GM23338 (cell line): ENCODE data around the gene AGAP1. TPM values are rescaled to one million over a fixed set of nuclear protein-coding genes. Genes with fewer than 3 reads are reported as not detected.

Source experiments
- ATAC-seq: fragments of 200-7000 bp; cut with Tn5 transposase; 3 replicates; pipeline ENCODE4 v1.9.1; 2020
- DNase-seq: peaks from one replicate; pipeline ENCODE4 v3.0.0-alpha.2; 2015; ENCODE audit warnings: low spot score
- H2AFZ ChIP-seq: fragments of 200-600 bp; sonication (generic); 2 replicates; pipeline ENCODE4 v1.8.0; 2016; ENCODE audit warnings: antibody characterized with exemption, mild to moderate bottlenecking, moderate library complexity
- H3F3A ChIP-seq: fragments of 200-600 bp; sonication (generic); replicated peaks from 2 replicates; pipeline ENCODE4 v1.8.0; 2017; ENCODE audit warnings: antibody characterized with exemption, mixed run types, low read depth
- H3K27ac ChIP-seq: fragments of 200-600 bp; sonication (generic); 2 replicates; pipeline ENCODE4 v1.6.1; 2016; ENCODE audit warnings: low read depth
- H3K27me3 ChIP-seq: fragments of 200-600 bp; sonication (generic); 2 replicates; pipeline ENCODE4 v1.8.0; 2016; ENCODE audit warnings: mild to moderate bottlenecking, mixed run types, moderate library complexity; ENCODE audit not compliant: insufficient read depth
- H3K36me3 ChIP-seq: fragments of 200-600 bp; sonication (generic); 2 replicates; pipeline ENCODE4 v1.8.0; 2016; ENCODE audit warnings: mild to moderate bottlenecking; ENCODE audit not compliant: insufficient read depth
- H3K4me1 ChIP-seq: fragments of 200-600 bp; sonication (generic); 2 replicates; pipeline ENCODE4 v1.8.0; 2016; ENCODE audit warnings: mild to moderate bottlenecking, moderate library complexity; ENCODE audit not compliant: insufficient read depth
- H3K4me2 ChIP-seq: fragments of 200-600 bp; sonication (generic); 2 replicates; pipeline ENCODE4 v1.7.1; 2017; ENCODE audit warnings: mixed run types
- H3K4me3 ChIP-seq: fragments of 200-600 bp; sonication (generic); 2 replicates; pipeline ENCODE4 v1.6.1; 2016; ENCODE audit warnings: mixed run types
- H3K79me2 ChIP-seq: fragments of 200-600 bp; sonication (generic); replicated peaks from 2 replicates; pipeline ENCODE4 v1.8.0; 2017; ENCODE audit warnings: mild to moderate bottlenecking; ENCODE audit not compliant: insufficient read depth
- H3K9me2 ChIP-seq: fragments of 200-600 bp; sonication (generic); 2 replicates; pipeline ENCODE4 v1.8.0; 2017; ENCODE audit not compliant: insufficient read depth
- H4K20me1 ChIP-seq: fragments of 200-600 bp; sonication (generic); replicated peaks from 2 replicates; pipeline ENCODE4 v1.8.0; 2017; ENCODE audit warnings: mild to moderate bottlenecking; ENCODE audit not compliant: insufficient read depth
- H3K27ac Mint-ChIP-seq: 2 replicates; pipeline ENCODE4 v1.8.0; 2020; ENCODE audit warnings: inconsistent platforms, mild to moderate bottlenecking, moderate library complexity, mixed read lengths
- H3K27me3 Mint-ChIP-seq: 3 replicates; pipeline ENCODE4 v1.8.0; 2022; ENCODE audit warnings: low read depth, mild to moderate bottlenecking, moderate library complexity, mixed read lengths, inconsistent platforms; ENCODE audit not compliant: insufficient read depth, poor library complexity
- H3K36me3 Mint-ChIP-seq: 3 replicates; pipeline ENCODE4 v1.8.0; 2021; ENCODE audit warnings: low read depth, mild to moderate bottlenecking, inconsistent platforms, moderate library complexity, mixed read lengths
- H3K4me1 Mint-ChIP-seq: 3 replicates; pipeline ENCODE4 v1.8.0; 2020; ENCODE audit warnings: mild to moderate bottlenecking, inconsistent platforms, mixed read lengths
- H3K4me3 Mint-ChIP-seq: 3 replicates; pipeline ENCODE4 v1.8.0; 2021; ENCODE audit warnings: moderate library complexity, mild to moderate bottlenecking, inconsistent platforms, mixed read lengths
- H3K9me3 Mint-ChIP-seq: 3 replicates; pipeline ENCODE4 v1.8.0; 2020; ENCODE audit warnings: moderate library complexity, mild to moderate bottlenecking, inconsistent platforms, mixed read lengths
- EZH2phosphoT487 ChIP-seq: fragments of 200-600 bp; sonication (generic); IDR thresholded peaks from one replicate; pipeline ENCODE4 v1.8.1; 2018; ENCODE audit warnings: antibody characterized with exemption; ENCODE audit not compliant: unreplicated experiment
- NANOG ChIP-seq: IDR thresholded peaks from 2 replicates; pipeline ENCODE4 v1.6.1; 2016; ENCODE audit warnings: antibody characterized with exemption, borderline replicate concordance
- ZNF114 ChIP-seq: fragments of 250-450 bp; sonication (Bioruptor Pico); IDR thresholded peaks from 2 replicates; pipeline ENCODE4 v1.5.0; 2020; ENCODE audit warnings: mild to moderate bottlenecking, moderate library complexity
- ZNF331 ChIP-seq: fragments of 250-450 bp; sonication (Bioruptor Pico); IDR thresholded peaks from 2 replicates; pipeline ENCODE4 v1.5.0; 2020; ENCODE audit warnings: low read depth, mild to moderate bottlenecking, moderate library complexity
- ZNF462 ChIP-seq: fragments of 250-450 bp; sonication (Bioruptor Pico); IDR thresholded peaks from 2 replicates; pipeline ENCODE4 v1.5.0; 2020; ENCODE audit warnings: mild to moderate bottlenecking, moderate library complexity
- polyA plus RNA-seq: library from polyadenylated mRNA; unstranded; fragments of >200 nt; fragmentation: Nextera tagmentation; extraction: Ambion mirVana; gene quantifications from 2 replicates; pipeline ENCODE4 v1.2.1, GENCODE V29; 2016
- total RNA-seq: library from RNA; depleted of rRNA; stranded (reverse); fragments of >200 nt; shearing (Covaris generic); gene quantifications from 2 replicates; pipeline ENCODE4 v1.2.3, GENCODE V29; 2014
- TF ChIP-seq, protein P1 (sequence below), 2 experiments: fragments of 200-600 bp in 1 of 2; sonication (generic) in 1 of 2; conservative IDR thresholded peaks; 2 replicates each; pipeline versions ENCODE4 v1.5.1 to v1.6.1; 2016 to 2017; ENCODE audit warnings: antibody characterized with exemption in 2 of 2, low read depth in 2 of 2, mild to moderate bottlenecking in 2 of 2, moderate library complexity in 1 of 2

AGAP1 gene
- total and polyA plus RNA-seq, 2 experiments from 2014 or later, result 13.3 to 27.9 TPM

- no peak for TF ChIP-seq ZNF462 (CRISPR knock-in tag)
- no peak for TF ChIP-seq NANOG
- TF ChIP-seq ZNF114 (CRISPR knock-in tag), result no peak
Measured at GRCh38 chr2:235810846-235811245, 317.0 kb downstream of the AGAP1 start (continued).

GRCh38 chr2:235811446-235812184 lies 317.8 kb downstream of the AGAP1 start:
- Mint-ChIP-seq H3K27me3 (no peaks in the 10 kb centered on the region), H3K9me3 (no peaks in the 10 kb centered on the region), H3K27ac (peak overlapping the region; percentile 63; the same call in 1 of the 2 replicates), H3K4me3 (no peak overlapping the region), H3K4me1 (peaks cover 42% of the 10 kb centered on the region), H3K36me3 (peaks cover 20% of the 10 kb centered on the region)
- Histone ChIP-seq H3K79me2 (no peaks in the 10 kb centered on the region), H3K27ac (no peak overlapping the region), H3K9me2 (no peaks in the 10 kb centered on the region), H4K20me1 (peaks cover 6% of the 10 kb centered on the region; the same call in 1 of the 2 replicates), H3K4me1 (peaks cover 26% of the 10 kb centered on the region), H3K27me3 (no peaks in the 10 kb centered on the region), H3K4me2 (no peak overlapping the region), H3K4me3 (no peak overlapping the region), H3F3A (no peaks in the 10 kb centered on the region), H3K36me3 (no peaks in the 10 kb centered on the region; the same call in 1 of the 2 replicates), H2AFZ (no peak overlapping the region)
- DNase-seq, result no peak
- no peak for ATAC-seq
- TF ChIP-seq, protein P1, sequence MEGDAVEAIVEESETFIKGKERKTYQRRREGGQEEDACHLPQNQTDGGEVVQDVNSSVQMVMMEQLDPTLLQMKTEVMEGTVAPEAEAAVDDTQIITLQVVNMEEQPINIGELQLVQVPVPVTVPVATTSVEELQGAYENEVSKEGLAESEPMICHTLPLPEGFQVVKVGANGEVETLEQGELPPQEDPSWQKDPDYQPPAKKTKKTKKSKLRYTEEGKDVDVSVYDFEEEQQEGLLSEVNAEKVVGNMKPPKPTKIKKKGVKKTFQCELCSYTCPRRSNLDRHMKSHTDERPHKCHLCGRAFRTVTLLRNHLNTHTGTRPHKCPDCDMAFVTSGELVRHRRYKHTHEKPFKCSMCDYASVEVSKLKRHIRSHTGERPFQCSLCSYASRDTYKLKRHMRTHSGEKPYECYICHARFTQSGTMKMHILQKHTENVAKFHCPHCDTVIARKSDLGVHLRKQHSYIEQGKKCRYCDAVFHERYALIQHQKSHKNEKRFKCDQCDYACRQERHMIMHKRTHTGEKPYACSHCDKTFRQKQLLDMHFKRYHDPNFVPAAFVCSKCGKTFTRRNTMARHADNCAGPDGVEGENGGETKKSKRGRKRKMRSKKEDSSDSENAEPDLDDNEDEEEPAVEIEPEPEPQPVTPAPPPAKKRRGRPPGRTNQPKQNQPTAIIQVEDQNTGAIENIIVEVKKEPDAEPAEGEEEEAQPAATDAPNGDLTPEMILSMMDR (conservative IDR thresholded peaks at IDR 0.05; ENCODE audit: low read depth in 2 of 2), result no peak
- TF ChIP-seq ZNF331 (no peak), NANOG (no peak), ZNF462 (CRISPR knock-in tag) (no peak), ZNF114 (CRISPR knock-in tag) (no peak), EZH2phosphoT487 (no peak)
